GM12878 (cell line): ENCODE results near the gene GALNTL6. TPM values are rescaled to one million over a fixed set of nuclear protein-coding genes. Genes with fewer than 3 reads are reported as not detected.

Experiments
- ATAC-seq: fragments of 200-7000 bp; cut with Tn5 transposase; 3 replicates; pipeline ENCODE4 v1.9.1; 2020; ENCODE audit warnings: mild to moderate bottlenecking, moderate library complexity
- BruUV-seq: library from RNA; stranded (reverse); fragments of 400-500 nt; replicated peaks from 2 replicates; lab custom pipeline; 2021; lab: Mats Ljungman, UMichigan
- CTCF ChIA-PET: fragments of 300-600 bp; sonication (Branson Sonifier 250); formaldehyde crosslinking; extraction: SDS; loops from one replicate; lab custom pipeline; 2021; ENCODE audit warnings: inconsistent platforms; lab: Yijun Ruan, JAX
- POLR2A ChIA-PET: fragments of 350-600 bp; formaldehyde crosslinking; extraction: SDS; loops from one replicate; lab custom pipeline; 2021; ENCODE audit warnings: inconsistent platforms; lab: Charles Lee
- RAD21 ChIA-PET: fragments of 300-600 bp; sonication (Branson Sonifier 250); formaldehyde crosslinking; loops from one replicate; lab custom pipeline; 2023; ENCODE audit warnings: antibody characterized with exemption; ENCODE audit not compliant: unreplicated experiment; lab: Charles Lee
- SMC1A ChIA-PET: fragments of 300-600 bp; sonication (Branson Sonifier 250); formaldehyde crosslinking; loops from one replicate; lab custom pipeline; 2023; ENCODE audit not compliant: unreplicated experiment, uncharacterized antibody; lab: Charles Lee
- DNase-seq: peaks from one replicate; pipeline ENCODE4 v3.0.0-alpha.2; 2011; ENCODE audit warnings: low read depth, low spot score
- FAIRE-seq: peaks from 3 replicates; lab custom pipeline; 2011; peaks lifted over from hg19 to GRCh38; lab: Jason Lieb, UNC
- H2AFZ ChIP-seq: 2 replicates; pipeline ENCODE4 v1.6.0; 2011; ENCODE audit warnings: low read depth, low read length, control low read depth; ENCODE audit not compliant: control insufficient read depth
- H3K27ac ChIP-seq: 2 replicates; pipeline ENCODE4 v1.5.1; 2011; ENCODE audit warnings: control low read depth; ENCODE audit not compliant: control insufficient read depth, insufficient read depth
- H3K27me3 ChIP-seq, 2 experiments: replicated peaks in 1 of 2; 2 replicates each; pipeline versions ENCODE4 v1.6.0 to v1.6.1; 2011; ENCODE audit warnings: low read length in 1 of 2; ENCODE audit not compliant: control insufficient read depth in 2 of 2, insufficient read depth in 2 of 2
- H3K36me3 ChIP-seq, 2 experiments: 2 replicates each; pipeline ENCODE4 v1.5.1; 2011; ENCODE audit warnings: low read length in 1 of 2; ENCODE audit not compliant: control insufficient read depth in 2 of 2, insufficient read depth in 2 of 2
- H3K4me1 ChIP-seq: 2 replicates; pipeline ENCODE4 v1.6.1; 2011; ENCODE audit warnings: mild to moderate bottlenecking, low read length, moderate library complexity, mixed read lengths; ENCODE audit not compliant: control insufficient read depth, insufficient read depth
- H3K4me2 ChIP-seq: 2 replicates; pipeline ENCODE4 v1.6.0; 2011; ENCODE audit warnings: control low read depth; ENCODE audit not compliant: control insufficient read depth, insufficient read depth
- H3K4me3 ChIP-seq: fragments of 200-600 bp; sonication (generic); 2 replicates; pipeline ENCODE4 v1.5.1; 2016
- H3K79me2 ChIP-seq: 2 replicates; pipeline ENCODE4 v1.6.0; 2011; ENCODE audit warnings: low read length; ENCODE audit not compliant: control insufficient read depth, insufficient read depth
- H3K9ac ChIP-seq: 2 replicates; pipeline ENCODE4 v1.8.0; 2011; ENCODE audit warnings: low read length, control low read depth, mixed read lengths; ENCODE audit not compliant: control insufficient read depth, insufficient read depth
- H3K9me3 ChIP-seq: replicated peaks from 3 replicates; pipeline ENCODE4 v1.5.1; 2011; ENCODE audit warnings: mild to moderate bottlenecking, low read length; ENCODE audit not compliant: control insufficient read depth, insufficient read depth
- H4K20me1 ChIP-seq: 2 replicates; pipeline ENCODE4 v1.6.0; 2011; ENCODE audit not compliant: control insufficient read depth, insufficient read depth
- FOS ChIP-seq: IDR thresholded peaks from 3 replicates; pipeline ENCODE4 v1.6.1; 2011; ENCODE audit warnings: borderline replicate concordance; ENCODE audit not compliant: insufficient read length; ENCODE audit errors: extremely low read depth
- MLLT1 ChIP-seq: fragments of 450-650 bp; IDR thresholded peaks from 2 replicates; pipeline ENCODE4 v1.6.1; 2016; ENCODE audit warnings: mild to moderate bottlenecking
- MTA3 ChIP-seq: IDR thresholded peaks from 2 replicates; pipeline ENCODE4 v1.6.1; 2012; ENCODE audit warnings: low read length, inconsistent platforms, borderline replicate concordance
- MYB ChIP-seq: fragments of 150-350 bp; IDR thresholded peaks from 2 replicates; pipeline ENCODE4 v1.6.1; 2014; ENCODE audit warnings: mild to moderate bottlenecking, low read depth, low read length, borderline replicate concordance
- NFIC ChIP-seq: IDR thresholded peaks from 2 replicates; pipeline ENCODE4 v1.6.1; 2012; ENCODE audit warnings: low read depth, mild to moderate bottlenecking, inconsistent platforms, low read length, moderate library complexity
- PAX8 ChIP-seq: fragments of 450-650 bp; IDR thresholded peaks from 2 replicates; pipeline ENCODE4 v1.6.1; 2017; ENCODE audit warnings: mild to moderate bottlenecking, moderate library complexity
- SUZ12 ChIP-seq: fragments of 200-600 bp; sonication (generic); IDR thresholded peaks from one replicate; pipeline ENCODE4 v1.6.1; 2018; ENCODE audit warnings: antibody characterized with exemption, mild to moderate bottlenecking; ENCODE audit not compliant: unreplicated experiment
- ZNF622 ChIP-seq: fragments of 450-650 bp; IDR thresholded peaks from 2 replicates; pipeline ENCODE4 v1.6.1; 2017; ENCODE audit warnings: mild to moderate bottlenecking, inconsistent platforms
- WGBS: methylation state at CpG from one replicate; pipeline ENCODE4 v1.1.6; 2016; ENCODE audit warnings: low lambda C conversion rate; ENCODE audit not compliant: insufficient replicate concordance, insufficient coverage; ENCODE audit errors: missing lambda C conversion rate; 5-methylcytosine and 5-hydroxymethylcytosine counted together
- in situ Hi-C: fragments of 300-500 bp; cut with MboI; formaldehyde crosslinking; loops from 9 replicates; pipeline ENCODE4 v1.14.3; 2018; ENCODE audit warnings: mixed read lengths
- intact Hi-C: fragments of 100-400 bp; cut with micrococcal nuclease; formaldehyde crosslinking; loops from one replicate; pipeline ENCODE4 v1.14.2; 2022; ENCODE audit not compliant: unreplicated experiment
- polyA plus RNA-seq, 11 experiments: library from polyadenylated mRNA; depleted of rRNA in 4 of 11; unstranded in 6 of 11; stranded (reverse) in 5 of 11; fragments of >200 nt; fragmentation: Nextera tagmentation in 4 of 11; fragmentation: Illumina TruSeq in 1 of 11; extraction: Ambion mirVana in 4 of 11; extraction: Trizol in 1 of 11; gene quantifications; 1 replicate in 1 of 11; 2 replicates in 10 of 11; pipeline versions ENCODE4 v1.2.1 to v1.2.3, GENCODE V29; 2011 to 2016; ENCODE audit warnings: inconsistent platforms in 2 of 11, missing spikeins in 2 of 11, low read depth in 1 of 11
- total RNA-seq, 4 experiments: library from RNA; depleted of rRNA in 3 of 4; stranded (reverse); fragments of >200 nt in 3 of 4; fragmentation: Illumina TruSeq in 1 of 4; extraction: Trizol in 1 of 4; gene quantifications; 2 replicates each; pipeline versions ENCODE4 v1.2.1 to v1.2.3, GENCODE V29; 2013 to 2021
- TF ChIP-seq, protein P1 (sequence below): IDR thresholded peaks from 2 replicates; pipeline ENCODE4 v1.6.1; 2011; ENCODE audit warnings: low read depth, low read length, improper control_type of control experiment, borderline replicate concordance
- TF ChIP-seq, protein P2 (sequence below): fragments of 450-650 bp; IDR thresholded peaks from 2 replicates; pipeline ENCODE4 v1.6.1; 2017; ENCODE audit warnings: mild to moderate bottlenecking, moderate library complexity

GALNTL6 gene
- total and polyA plus RNA-seq, 10 of the 15 experiments (the other 5 are each of a cell fraction or from before 2014, with no cell fraction given) = 0.01 to 0.29 TPM; not detected in 8

DNA sequence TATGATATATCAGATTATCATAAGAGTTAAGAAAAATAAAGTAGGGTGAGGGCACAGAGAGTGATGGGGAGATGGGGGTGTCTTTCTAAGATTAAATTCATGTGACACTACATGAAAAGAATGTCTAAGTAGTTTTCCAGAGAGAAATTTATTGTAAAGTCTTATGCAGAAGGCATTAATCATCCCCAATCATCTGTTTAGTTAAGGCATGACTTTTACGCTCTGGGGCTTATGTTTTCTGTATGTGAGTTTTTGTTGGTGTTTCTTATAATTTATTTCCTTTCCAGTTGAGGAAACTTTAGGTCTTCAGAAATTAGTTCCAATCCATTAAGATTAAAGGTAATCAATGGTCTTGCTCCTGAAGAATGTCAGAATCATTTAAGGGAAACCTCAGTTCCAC lies 972.4 kb downstream of the GALNTL6 start:
- ATAC-seq (no peak), FAIRE-seq (no peak), DNase-seq (no peak)
- H2AFZ ChIP-seq = no peak overlapping the region
- BruUV-seq = no TSS peak
- H4K20me1 ChIP-seq = no peaks in the 10 kb centered on the region
- TF ChIP-seq NFIC = no peak
- ChIA-PET SMC1A (no interaction called here), RAD21 (no interaction called here), CTCF (no interaction called here), POLR2A (no interaction called here)
- WGBS = 100% methylated on average over 1 of the region's 1 CpG
- H3K9ac ChIP-seq = no peak overlapping the region
- no peaks in the 10 kb centered on the region for H3K9me3 ChIP-seq
- no peak overlapping the region for H3K4me3 ChIP-seq
- intact Hi-C loops = no loop called here
- no peaks in the 10 kb centered on the region for H3K79me2 ChIP-seq
- H3K27me3 ChIP-seq = no peaks in the 10 kb centered on the region
- in situ Hi-C loops = no loop called here
- H3K4me1 ChIP-seq = no peaks in the 10 kb centered on the region
- H3K4me2 ChIP-seq = no peak overlapping the region
- no peak overlapping the region for H3K27ac ChIP-seq
- H3K36me3 ChIP-seq = no peaks in the 10 kb centered on the region

- FAIRE-seq = no peak
- TF ChIP-seq SUZ12 = no peak
- no peak for TF ChIP-seq ZNF622
- TF ChIP-seq MYB = no peak
- TF ChIP-seq PAX8 = no peak
- TF ChIP-seq MLLT1 = no peak
- no peak for TF ChIP-seq MTA3
- TF ChIP-seq, protein P1, sequence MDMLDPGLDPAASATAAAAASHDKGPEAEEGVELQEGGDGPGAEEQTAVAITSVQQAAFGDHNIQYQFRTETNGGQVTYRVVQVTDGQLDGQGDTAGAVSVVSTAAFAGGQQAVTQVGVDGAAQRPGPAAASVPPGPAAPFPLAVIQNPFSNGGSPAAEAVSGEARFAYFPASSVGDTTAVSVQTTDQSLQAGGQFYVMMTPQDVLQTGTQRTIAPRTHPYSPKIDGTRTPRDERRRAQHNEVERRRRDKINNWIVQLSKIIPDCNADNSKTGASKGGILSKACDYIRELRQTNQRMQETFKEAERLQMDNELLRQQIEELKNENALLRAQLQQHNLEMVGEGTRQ = no peak
- TF ChIP-seq, protein P2, sequence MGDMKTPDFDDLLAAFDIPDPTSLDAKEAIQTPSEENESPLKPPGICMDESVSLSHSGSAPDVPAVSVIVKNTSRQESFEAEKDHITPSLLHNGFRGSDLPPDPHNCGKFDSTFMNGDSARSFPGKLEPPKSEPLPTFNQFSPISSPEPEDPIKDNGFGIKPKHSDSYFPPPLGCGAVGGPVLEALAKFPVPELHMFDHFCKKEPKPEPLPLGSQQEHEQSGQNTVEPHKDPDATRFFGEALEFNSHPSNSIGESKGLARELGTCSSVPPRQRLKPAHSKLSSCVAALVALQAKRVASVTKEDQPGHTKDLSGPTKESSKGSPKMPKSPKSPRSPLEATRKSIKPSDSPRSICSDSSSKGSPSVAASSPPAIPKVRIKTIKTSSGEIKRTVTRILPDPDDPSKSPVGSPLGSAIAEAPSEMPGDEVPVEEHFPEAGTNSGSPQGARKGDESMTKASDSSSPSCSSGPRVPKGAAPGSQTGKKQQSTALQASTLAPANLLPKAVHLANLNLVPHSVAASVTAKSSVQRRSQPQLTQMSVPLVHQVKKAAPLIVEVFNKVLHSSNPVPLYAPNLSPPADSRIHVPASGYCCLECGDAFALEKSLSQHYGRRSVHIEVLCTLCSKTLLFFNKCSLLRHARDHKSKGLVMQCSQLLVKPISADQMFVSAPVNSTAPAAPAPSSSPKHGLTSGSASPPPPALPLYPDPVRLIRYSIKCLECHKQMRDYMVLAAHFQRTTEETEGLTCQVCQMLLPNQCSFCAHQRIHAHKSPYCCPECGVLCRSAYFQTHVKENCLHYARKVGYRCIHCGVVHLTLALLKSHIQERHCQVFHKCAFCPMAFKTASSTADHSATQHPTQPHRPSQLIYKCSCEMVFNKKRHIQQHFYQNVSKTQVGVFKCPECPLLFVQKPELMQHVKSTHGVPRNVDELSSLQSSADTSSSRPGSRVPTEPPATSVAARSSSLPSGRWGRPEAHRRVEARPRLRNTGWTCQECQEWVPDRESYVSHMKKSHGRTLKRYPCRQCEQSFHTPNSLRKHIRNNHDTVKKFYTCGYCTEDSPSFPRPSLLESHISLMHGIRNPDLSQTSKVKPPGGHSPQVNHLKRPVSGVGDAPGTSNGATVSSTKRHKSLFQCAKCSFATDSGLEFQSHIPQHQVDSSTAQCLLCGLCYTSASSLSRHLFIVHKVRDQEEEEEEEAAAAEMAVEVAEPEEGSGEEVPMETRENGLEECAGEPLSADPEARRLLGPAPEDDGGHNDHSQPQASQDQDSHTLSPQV = no peak
- no peak for TF ChIP-seq FOS
Observed at GRCh38 chr4:172786039-172786792, 973.0 kb downstream of the GALNTL6 start.

More at GRCh38 chr4:172786039-172786792, 973.0 kb downstream of the GALNTL6 start:
- H3K36me3 ChIP-seq = no peaks in the 10 kb centered on the region
- H3K27me3 ChIP-seq = no peaks in the 10 kb centered on the region
- ATAC-seq (no peak), DNase-seq (no peak)
- 37% methylated on average over 4 of the region's 4 CpGs for WGBS
- in situ Hi-C loops = no loop called here
- intact Hi-C loops = no loop called here
- BruUV-seq = no TSS peak
- H3K79me2 ChIP-seq = no peaks in the 10 kb centered on the region
- POLR2A ChIA-PET = no interaction called here
- H3K9me3 ChIP-seq = no peaks in the 10 kb centered on the region
- no peak overlapping the region for H3K9ac ChIP-seq
- no peak overlapping the region for H3K4me2 ChIP-seq
- SMC1A ChIA-PET = no interaction called here
- no peaks in the 10 kb centered on the region for H3K4me1 ChIP-seq
- no peak overlapping the region for H3K4me3 ChIP-seq
- RAD21 ChIA-PET = no interaction called here
- H3K27ac ChIP-seq = no peak overlapping the region
- H2AFZ ChIP-seq = no peak overlapping the region
- CTCF ChIA-PET = no interaction called here
- H4K20me1 ChIP-seq = no peaks in the 10 kb centered on the region
